Ascending aorta (tissue), 2 donors: ENCODE data around the gene CDK17. TPM values are rescaled to one million over a fixed set of nuclear protein-coding genes. Genes with fewer than 3 reads are reported as not detected.

Experiments
- DNase-seq, 2 donors: peaks; one replicate each; pipeline ENCODE4 v3.0.0-alpha.2; 2019; ENCODE audit warnings: low spot score in 2 of 2
- H3K27ac ChIP-seq, 2 donors: fragments of 200-600 bp; sonication (generic); one replicate each; pipeline ENCODE4 v1.5.1; 2016 to 2017; ENCODE audit warnings: mild to moderate bottlenecking in 1 of 2
- H3K27me3 ChIP-seq: fragments of 200-600 bp; sonication (generic); one replicate; pipeline ENCODE4 v1.5.1; 2017
- H3K36me3 ChIP-seq, 2 donors: fragments of 200-600 bp; sonication (generic); one replicate each; pipeline ENCODE4 v1.5.1; 2016
- H3K4me1 ChIP-seq, 2 donors: fragments of 200-600 bp; sonication (generic); one replicate each; pipeline ENCODE4 v1.5.1; 2016 to 2017; ENCODE audit warnings: mild to moderate bottlenecking in 1 of 2
- H3K4me3 ChIP-seq, 2 donors: fragments of 200-600 bp; sonication (generic); one replicate each; pipeline ENCODE4 v1.5.1; 2016 to 2017; ENCODE audit warnings: mild to moderate bottlenecking in 1 of 2
- H3K9me3 ChIP-seq, 2 donors: fragments of 200-600 bp; sonication (generic); one replicate each; pipeline ENCODE4 v1.5.1; 2016
- intact Hi-C: fragments of 100-400 bp; cut with DNase I; formaldehyde crosslinking; loops from one replicate; pipeline ENCODE4 v1.15.1; 2023
- total RNA-seq: library from RNA; depleted of rRNA; stranded (reverse); fragments of >200 nt; gene quantifications from one replicate; pipeline ENCODE4 v1.1.0, GENCODE V29; 2016
- TF ChIP-seq, protein P1 (sequence below), 3 experiments: fragments of 200-600 bp in 2 of 3; fragments of 450-650 bp in 1 of 3; sonication (generic) in 2 of 3; IDR thresholded peaks; one replicate each; pipeline ENCODE4 v1.5.1; 2016 to 2019; ENCODE audit warnings: antibody characterized with exemption in 3 of 3, mild to moderate bottlenecking in 1 of 3, moderate library complexity in 1 of 3

The CDK17 gene
- total RNA-seq, 1 donor from 2014 or later: 49.7 TPM

DNA sequence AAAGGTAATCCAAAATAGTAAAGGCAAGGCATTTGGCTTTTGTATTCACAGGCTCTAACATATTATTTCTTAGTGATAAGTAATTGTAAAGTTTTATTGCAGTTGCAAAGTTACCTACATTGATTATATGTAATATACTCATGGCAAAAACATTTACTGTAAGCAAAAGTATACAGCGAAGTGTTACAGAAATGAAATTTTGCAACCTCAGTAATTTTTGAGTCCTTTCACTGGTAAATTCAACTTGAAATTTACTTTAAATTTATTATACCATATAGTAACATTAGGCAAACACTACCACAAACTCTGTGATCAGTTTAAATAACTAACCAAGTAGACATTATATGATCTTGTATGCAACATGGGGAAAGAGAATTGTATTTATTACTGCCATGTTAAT, 89.0 kb downstream of the CDK17 start:
- Histone ChIP-seq H3K4me3 (no peak overlapping the region), H3K9me3 (no peaks in the 10 kb centered on the region), H3K4me1 (peaks cover 0 to 5% of the 10 kb centered on the region in 2 donors), H3K36me3 (no peaks in the 10 kb centered on the region), H3K27ac (no peak overlapping the region), H3K27me3 (no peaks in the 10 kb centered on the region)
- intact Hi-C loops: no loop called here
- no peak for DNase-seq
- TF ChIP-seq, protein P1, sequence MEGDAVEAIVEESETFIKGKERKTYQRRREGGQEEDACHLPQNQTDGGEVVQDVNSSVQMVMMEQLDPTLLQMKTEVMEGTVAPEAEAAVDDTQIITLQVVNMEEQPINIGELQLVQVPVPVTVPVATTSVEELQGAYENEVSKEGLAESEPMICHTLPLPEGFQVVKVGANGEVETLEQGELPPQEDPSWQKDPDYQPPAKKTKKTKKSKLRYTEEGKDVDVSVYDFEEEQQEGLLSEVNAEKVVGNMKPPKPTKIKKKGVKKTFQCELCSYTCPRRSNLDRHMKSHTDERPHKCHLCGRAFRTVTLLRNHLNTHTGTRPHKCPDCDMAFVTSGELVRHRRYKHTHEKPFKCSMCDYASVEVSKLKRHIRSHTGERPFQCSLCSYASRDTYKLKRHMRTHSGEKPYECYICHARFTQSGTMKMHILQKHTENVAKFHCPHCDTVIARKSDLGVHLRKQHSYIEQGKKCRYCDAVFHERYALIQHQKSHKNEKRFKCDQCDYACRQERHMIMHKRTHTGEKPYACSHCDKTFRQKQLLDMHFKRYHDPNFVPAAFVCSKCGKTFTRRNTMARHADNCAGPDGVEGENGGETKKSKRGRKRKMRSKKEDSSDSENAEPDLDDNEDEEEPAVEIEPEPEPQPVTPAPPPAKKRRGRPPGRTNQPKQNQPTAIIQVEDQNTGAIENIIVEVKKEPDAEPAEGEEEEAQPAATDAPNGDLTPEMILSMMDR (IDR thresholded peaks at IDR 0.05): no peak

DNA sequence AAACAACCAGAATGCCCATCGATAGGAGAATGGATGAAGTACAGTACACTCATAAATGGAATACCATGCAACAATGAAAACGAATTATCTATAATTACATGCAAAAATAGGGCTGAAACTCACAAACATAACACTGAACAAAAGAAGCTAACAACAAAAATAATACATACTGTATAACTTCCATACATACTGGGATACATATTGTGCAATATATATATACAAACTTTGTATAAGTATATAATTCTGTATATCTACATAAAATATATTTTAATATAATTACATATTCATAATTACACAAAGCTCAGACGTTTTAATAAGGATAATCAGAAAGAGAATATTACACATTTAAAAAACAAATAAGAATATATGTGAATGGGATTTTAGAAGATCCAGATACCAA, 90.2 kb downstream of the CDK17 start:
- intact Hi-C loops: no loop called here

DNA sequence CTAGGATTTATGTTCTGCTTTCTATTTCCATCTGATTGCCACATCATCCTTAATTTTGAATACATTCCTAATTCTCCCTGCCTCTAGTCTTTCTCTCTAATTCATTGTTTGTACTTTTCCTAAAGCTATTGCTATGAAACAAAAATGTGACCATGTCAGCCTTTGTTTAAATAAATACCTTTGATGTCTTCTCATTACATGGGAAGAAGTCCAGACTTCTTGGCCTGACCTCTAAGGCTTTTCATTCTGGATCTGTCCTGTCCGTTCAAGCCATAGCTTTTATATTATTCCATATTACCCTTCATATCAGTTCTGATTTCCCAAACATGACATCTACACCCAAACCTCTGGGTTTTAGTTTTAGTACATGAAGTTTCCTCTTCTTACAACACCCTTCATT, 91.4 kb downstream of the CDK17 start:
- TF ChIP-seq, protein P1 (IDR thresholded peaks at IDR 0.05): no peak
- Histone ChIP-seq H3K9me3 (no peaks in the 10 kb centered on the region), H3K27me3 (no peaks in the 10 kb centered on the region), H3K27ac (no peak overlapping the region), H3K36me3 (no peaks in the 10 kb centered on the region), H3K4me3 (no peak overlapping the region), H3K4me1 (no peaks in the 10 kb centered on the region)
- intact Hi-C loops: no loop called here
- no peak for DNase-seq

More for the DNA sequence above, 90.2 kb downstream of the CDK17 start:
- TF ChIP-seq, protein P1 (IDR thresholded peaks at IDR 0.05): no peak
- no peak for DNase-seq
- Histone ChIP-seq H3K36me3 (no peaks in the 10 kb centered on the region), H3K4me1 (peaks cover 0 to 5% of the 10 kb centered on the region in 2 donors), H3K27me3 (no peaks in the 10 kb centered on the region), H3K27ac (no peak overlapping the region), H3K4me3 (no peak overlapping the region), H3K9me3 (no peaks in the 10 kb centered on the region)

DNA sequence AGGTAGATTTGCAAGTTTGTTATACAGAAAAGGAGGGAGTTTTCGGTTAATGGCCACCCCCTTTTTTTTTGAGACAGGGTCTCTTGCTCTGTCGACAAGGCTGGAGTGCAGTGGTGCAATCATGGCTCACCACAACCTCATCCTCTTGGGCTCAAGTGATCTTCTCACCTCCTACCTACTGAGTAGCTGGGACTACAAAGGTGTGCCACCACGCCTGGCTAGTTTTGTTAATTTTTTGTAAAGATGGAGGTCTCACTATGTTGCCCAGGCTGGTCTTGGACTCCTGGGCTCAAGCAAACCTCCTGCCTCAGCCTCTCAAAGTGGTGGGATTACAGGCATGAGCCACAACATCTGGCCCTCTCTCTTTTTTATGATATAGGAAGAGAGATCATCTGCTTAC, 94.6 kb downstream of the CDK17 start:
- TF ChIP-seq, protein P1 (IDR thresholded peaks at IDR 0.05): no peak
- intact Hi-C loops: no loop called here
- Histone ChIP-seq H3K9me3 (no peaks in the 10 kb centered on the region), H3K27me3 (no peaks in the 10 kb centered on the region), H3K4me1 (no peaks in the 10 kb centered on the region), H3K4me3 (no peak overlapping the region), H3K36me3 (no peaks in the 10 kb centered on the region), H3K27ac (no peak overlapping the region)
- no peak for DNase-seq

DNA sequence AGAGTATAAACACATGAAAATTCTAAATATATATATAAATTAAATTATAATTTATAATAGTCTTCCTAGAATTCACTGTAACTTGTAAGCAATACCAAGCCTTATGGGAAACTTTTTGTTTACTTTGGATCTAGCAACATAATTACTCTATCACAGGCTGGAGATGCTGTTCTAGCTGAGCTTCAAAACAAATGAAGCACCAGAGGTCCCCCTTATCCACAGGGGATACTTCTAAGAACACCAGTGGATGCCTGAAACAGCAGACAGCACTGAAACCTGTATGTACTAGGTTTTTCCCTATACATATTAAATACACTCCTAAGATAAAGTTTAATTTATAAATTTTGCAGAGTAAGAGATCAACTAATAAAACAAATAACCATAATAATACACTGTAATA, 96.6 kb downstream of the CDK17 start:
- no peak overlapping the region for H3K4me3 ChIP-seq
- intact Hi-C loops: loop anchor here (5.0 kb wide), 1 partner anchor 94 kb away; no protein-coding TSS in a partner anchor
- no peak overlapping the region for H3K27ac ChIP-seq
- peaks cover 2 to 5% of the 10 kb centered on the region in 2 donors for H3K36me3 ChIP-seq
- no peaks in the 10 kb centered on the region for H3K4me1 ChIP-seq
- DNase-seq: no peak
- TF ChIP-seq, protein P1 (IDR thresholded peaks at IDR 0.05): no peak
- no peaks in the 10 kb centered on the region for H3K9me3 ChIP-seq
- no peaks in the 10 kb centered on the region for H3K27me3 ChIP-seq
